ENCODE results near the gene RSPO1. TPM values are rescaled to one million over a fixed set of nuclear protein-coding genes. Genes with fewer than 3 reads are reported as not detected.
"Not testable (repeated sequence)": the region's sequence is repeated elsewhere in the genome, so short reads cannot be mapped to it uniquely, and the experiment has no call there.

RSPO1 gene
- 1 to 10 TPM in 1 of 4 donors, under 1 TPM in 3; 0.41 to 2.2 (median 0.77) TPM for total RNA-seq
- polyA plus RNA-seq, result 1 to 10 TPM in 1 of 3 donors, under 1 TPM in 2; 0.46 to 1.8 (median 0.92) TPM

GRCh38 chr1:37634244-37634991 is at the start of gene RSPO1:
TSS of gene RSPO1 (minus strand) at chr1:37634892. CDS start at chr1:37629661, 5,231 bp downstream.
- no peak for TF ChIP-seq POLR2A (IDR thresholded peaks at IDR 0.05)
- TF ChIP-seq CTCF (IDR thresholded peaks at IDR 0.05), result no peak
- TF ChIP-seq EP300 (IDR thresholded peaks at IDR 0.05), result no peak
- TF ChIP-seq POLR2AphosphoS5 (IDR thresholded peaks at IDR 0.05), result no peak
- Histone ChIP-seq H3K27me3 (peaks cover 28 to 92% (median 50%) of the 10 kb centered on the region in 3 donors), H3K4me3 (peak within 1 kb of the TSS; percentile 15 to 48 (median 40)), H3K4me1 (peaks cover 0 to 21% (median 18%) of the 10 kb centered on the region in 4 donors), H3K36me3 (no peaks in the 10 kb centered on the region), H3K9me3 (no peaks in the 10 kb centered on the region), H3K27ac (no peak within 1 kb of the TSS)
- 2 to 3% methylated on average over 72 of the region's 72 CpGs for WGBS, 2 donors
- intact Hi-C loops (cut with DNase I), result no loop called here
- DNase-seq, result no peak

- DNase-seq, H3K27me3 ChIP-seq, H3K9me3 ChIP-seq, H3K27ac ChIP-seq, H3K4me3 ChIP-seq: not testable (repeated sequence)
- H3K36me3 ChIP-seq, result peaks cover 6 to 57% (median 34%) of the 10 kb centered on the region in 4 donors
- WGBS, 2 donors, result 92 to 94% methylated on average over 9 of the region's 9 CpGs
- H3K4me1 ChIP-seq, result peaks cover 0 to 15% (median 8%) of the 10 kb centered on the region in 4 donors
- intact Hi-C loops (cut with DNase I), result loop anchor here (5.0 kb wide), 1 partner anchor 122 kb away; no protein-coding TSS in a partner anchor
Measured at GRCh38 chr1:37684182-37684581, 49.5 kb upstream of the RSPO1 start.

GRCh38 chr1:37682334-37682987 is 47.8 kb upstream of the RSPO1 start:
- intact Hi-C loops (cut with DNase I), result loop anchor here (1.0 to 5.0 kb wide), 3 partner anchors 79 to 228 kb away; no protein-coding TSS in a partner anchor
- Histone ChIP-seq H3K9me3 (no peaks in the 10 kb centered on the region), H3K27me3 (no peaks in the 10 kb centered on the region), H3K4me1 (peaks cover 0 to 8% (median 1%) of the 10 kb centered on the region in 4 donors), H3K36me3 (peaks cover 6 to 48% (median 31%) of the 10 kb centered on the region in 4 donors), H3K27ac (no peak overlapping the region), H3K4me3 (no peak overlapping the region)
- DNase-seq, result peak; percentile 81
- WGBS, 2 donors, result 74 to 77% methylated on average over 5 of the region's 5 CpGs
- TF ChIP-seq EP300 (IDR thresholded peaks at IDR 0.05) (no peak), CTCF (IDR thresholded peaks at IDR 0.05) (peak; percentile 56 to 82 (median 80))

GRCh38 chr1:37680933-37681332 is 46.2 kb upstream of the RSPO1 start:
- Histone ChIP-seq H3K9me3 (no peaks in the 10 kb centered on the region), H3K27ac (no peak overlapping the region), H3K4me3 (no peak overlapping the region), H3K27me3 (no peaks in the 10 kb centered on the region), H3K36me3 (peaks cover 6 to 34% (median 26%) of the 10 kb centered on the region in 4 donors), H3K4me1 (peaks cover 0 to 23% (median 16%) of the 10 kb centered on the region in 4 donors)
- 81 to 90% methylated on average over 3 of the region's 3 CpGs for WGBS, 2 donors
- DNase-seq, result no peak
- TF ChIP-seq POLR2AphosphoS5 (IDR thresholded peaks at IDR 0.05) (no peak), EP300 (IDR thresholded peaks at IDR 0.05) (no peak), CTCF (IDR thresholded peaks at IDR 0.05) (no peak), POLR2A (IDR thresholded peaks at IDR 0.05) (no peak)
- intact Hi-C loops (cut with DNase I), result loop anchor here (5.0 kb wide), 1 partner anchor 119 kb away; no protein-coding TSS in a partner anchor

GRCh38 chr1:37677808-37678207 is 43.1 kb upstream of the RSPO1 start:
- Histone ChIP-seq H3K27ac (no peak overlapping the region), H3K9me3 (no peaks in the 10 kb centered on the region), H3K36me3 (peaks cover 0 to 3% (median 2%) of the 10 kb centered on the region in 4 donors), H3K27me3 (peaks cover 0 to 3% (median 0%) of the 10 kb centered on the region in 3 donors), H3K4me3 (no peak overlapping the region), H3K4me1 (peaks cover 0 to 33% (median 25%) of the 10 kb centered on the region in 4 donors)
- intact Hi-C loops (cut with DNase I), result loop anchor here (2.0 kb wide), 1 partner anchor 73 kb away; no protein-coding TSS in a partner anchor
- no peak for DNase-seq
- WGBS, 2 donors, result 87 to 90% methylated on average over 5 of the region's 5 CpGs
- TF ChIP-seq EP300 (IDR thresholded peaks at IDR 0.05) (no peak), POLR2AphosphoS5 (IDR thresholded peaks at IDR 0.05) (no peak), POLR2A (IDR thresholded peaks at IDR 0.05) (no peak), CTCF (IDR thresholded peaks at IDR 0.05) (no peak)
